BLaER1 (cell line): ENCODE measurements around the gene RNF213.

Experiments
- H3K27ac ChIP-seq: shearing (Covaris generic); formaldehyde crosslinking; 2 replicates; pipeline ENCODE4 v1.8.1; 2022
- H3K27me3 ChIP-seq: shearing (Covaris generic); formaldehyde crosslinking; 2 replicates; pipeline ENCODE4 v1.8.1; 2022
- H3K36me3 ChIP-seq: shearing (Covaris generic); formaldehyde crosslinking; 2 replicates; pipeline ENCODE4 v1.8.1; 2022
- H3K4me1 ChIP-seq: shearing (Covaris generic); formaldehyde crosslinking; 2 replicates; pipeline ENCODE4 v1.8.1; 2022
- H3K4me2 ChIP-seq: shearing (Covaris generic); formaldehyde crosslinking; 2 replicates; pipeline ENCODE4 v1.8.1; 2022
- H3K4me3 ChIP-seq: shearing (Covaris generic); formaldehyde crosslinking; 2 replicates; pipeline ENCODE4 v1.8.1; 2022
- H3K9ac ChIP-seq: shearing (Covaris generic); formaldehyde crosslinking; 2 replicates; pipeline ENCODE4 v1.8.1; 2022
- H3K9me3 ChIP-seq: shearing (Covaris generic); formaldehyde crosslinking; 2 replicates; pipeline ENCODE4 v1.8.1; 2022
- H4K20me1 ChIP-seq: shearing (Covaris generic); formaldehyde crosslinking; 2 replicates; pipeline ENCODE4 v1.8.1; 2022
- Cebpa-rat ChIP-seq: shearing (Covaris generic); IDR thresholded peaks from 2 replicates; pipeline ENCODE4 v1.8.1; 2022

Gene RNF213

GRCh38 chr17:80421381-80422090, 160.9 kb downstream of the RNF213 start:
- Histone ChIP-seq H3K36me3 (peaks cover 18% of the 10 kb centered on the region; the same call in 1 of the 2 replicates), H4K20me1 (peaks cover 14% of the 10 kb centered on the region), H3K27ac (no peak overlapping the region), H3K27me3 (no peaks in the 10 kb centered on the region), H3K9ac (no peak overlapping the region), H3K4me3 (no peak overlapping the region), H3K4me2 (peak overlapping the region; percentile 86; the same call in 1 of the 2 replicates), H3K9me3 (no peaks in the 10 kb centered on the region), H3K4me1 (peaks cover 50% of the 10 kb centered on the region)
- no peak for TF ChIP-seq Cebpa-rat

GRCh38 chr17:80422276-80422675, 161.6 kb downstream of the RNF213 start:
- Histone ChIP-seq H3K27ac (no peak overlapping the region), H4K20me1 (peaks cover 18% of the 10 kb centered on the region), H3K36me3 (peaks cover 12% of the 10 kb centered on the region; the same call in 1 of the 2 replicates), H3K4me2 (peak overlapping the region; percentile 86), H3K4me3 (no peak overlapping the region), H3K9me3 (no peaks in the 10 kb centered on the region), H3K4me1 (peaks cover 57% of the 10 kb centered on the region), H3K9ac (no peak overlapping the region), H3K27me3 (no peaks in the 10 kb centered on the region)
- no peak for TF ChIP-seq Cebpa-rat

- TF ChIP-seq Cebpa-rat = no peak
- Histone ChIP-seq H3K27ac (peak overlapping the region; percentile 65; the same call in 1 of the 2 replicates), H3K4me2 (peak overlapping the region; percentile 86), H3K4me1 (peaks cover 60% of the 10 kb centered on the region), H4K20me1 (peaks cover 19% of the 10 kb centered on the region), H3K9ac (no peak overlapping the region), H3K4me3 (no peak overlapping the region), H3K9me3 (no peaks in the 10 kb centered on the region), H3K36me3 (peaks cover 5% of the 10 kb centered on the region; the same call in 1 of the 2 replicates), H3K27me3 (no peaks in the 10 kb centered on the region)
Observed at GRCh38 chr17:80422981-80423380, 162.3 kb downstream of the RNF213 start.

GRCh38 chr17:80423536-80424225, 163.0 kb downstream of the RNF213 start:
- peak overlapping the region; percentile 37; the same call in 1 of the 2 replicates for H3K9ac ChIP-seq

GRCh38 chr17:80424261-80424660, 163.6 kb downstream of the RNF213 start:
- no peaks in the 10 kb centered on the region for H3K27me3 ChIP-seq
- TF ChIP-seq Cebpa-rat = no peak
- peak overlapping the region; percentile 70 for H3K27ac ChIP-seq
- H3K9me3 ChIP-seq = no peaks in the 10 kb centered on the region
- peak overlapping the region; percentile 86 for H3K4me2 ChIP-seq
- peak overlapping the region; percentile 37; the same call in 1 of the 2 replicates for H3K9ac ChIP-seq
- H4K20me1 ChIP-seq = peaks cover 19% of the 10 kb centered on the region
- peak overlapping the region; percentile 42 for H3K4me3 ChIP-seq
- H3K4me1 ChIP-seq = peaks cover 60% of the 10 kb centered on the region
- H3K36me3 ChIP-seq = no peaks in the 10 kb centered on the region

More at GRCh38 chr17:80423536-80424225, 163.0 kb downstream of the RNF213 start:
- Histone ChIP-seq H3K27ac (peak overlapping the region; percentile 65), H3K4me1 (peaks cover 60% of the 10 kb centered on the region), H3K9me3 (no peaks in the 10 kb centered on the region), H3K27me3 (no peaks in the 10 kb centered on the region), H3K36me3 (no peaks in the 10 kb centered on the region), H3K4me2 (peak overlapping the region; percentile 86), H4K20me1 (peaks cover 19% of the 10 kb centered on the region), H3K4me3 (peak overlapping the region; percentile 42)
- no peak for TF ChIP-seq Cebpa-rat

- H3K27ac ChIP-seq = peak overlapping the region; percentile 70; the same call in 1 of the 2 replicates
- H3K4me2 ChIP-seq = peak overlapping the region; percentile 86
- peak overlapping the region; percentile 37; the same call in 1 of the 2 replicates for H3K9ac ChIP-seq
- H3K4me3 ChIP-seq = 0 out of 2 replicates have a peak overlapping the region, but pooled peaks have one; percentile 34
- H3K9me3 ChIP-seq = no peaks in the 10 kb centered on the region
- H3K36me3 ChIP-seq = no peaks in the 10 kb centered on the region
- peaks cover 60% of the 10 kb centered on the region for H3K4me1 ChIP-seq
- H3K27me3 ChIP-seq = no peaks in the 10 kb centered on the region
- H4K20me1 ChIP-seq = peaks cover 19% of the 10 kb centered on the region
- no peak for TF ChIP-seq Cebpa-rat
Observed at GRCh38 chr17:80424878-80425765, 164.5 kb downstream of the RNF213 start.

GRCh38 chr17:80425835-80426426, 165.3 kb downstream of the RNF213 start:
- H3K4me3 ChIP-seq = no peak overlapping the region
- peaks cover 60% of the 10 kb centered on the region for H3K4me1 ChIP-seq
- no peak for TF ChIP-seq Cebpa-rat
- H3K9me3 ChIP-seq = no peaks in the 10 kb centered on the region
- peak overlapping the region; percentile 86 for H3K4me2 ChIP-seq
- H3K9ac ChIP-seq = no peak overlapping the region
- no peaks in the 10 kb centered on the region for H3K27me3 ChIP-seq
- H3K27ac ChIP-seq = peak overlapping the region; percentile 28; the same call in 1 of the 2 replicates
- no peaks in the 10 kb centered on the region for H3K36me3 ChIP-seq
- H4K20me1 ChIP-seq = peaks cover 19% of the 10 kb centered on the region

GRCh38 chr17:80426671-80427326, 166.1 kb downstream of the RNF213 start:
- Histone ChIP-seq H3K27ac (no peak overlapping the region), H3K4me2 (peak overlapping the region; percentile 86), H3K4me3 (no peak overlapping the region), H4K20me1 (peaks cover 19% of the 10 kb centered on the region), H3K9me3 (no peaks in the 10 kb centered on the region), H3K27me3 (no peaks in the 10 kb centered on the region), H3K9ac (no peak overlapping the region), H3K36me3 (no peaks in the 10 kb centered on the region), H3K4me1 (peaks cover 57% of the 10 kb centered on the region)
- no peak for TF ChIP-seq Cebpa-rat
